Right lobe of liver (tissue), 4 donors: ENCODE measurements around the gene DAAM1.

Experiments used
- POLR2A ChIP-seq: fragments of 450-650 bp; IDR thresholded peaks from one replicate; pipeline ENCODE4 v1.6.1; 2017; ENCODE audit warnings: antibody characterized with exemption, mild to moderate bottlenecking
- TF ChIP-seq, protein P1 (sequence below), 4 donors: fragments of 200-600 bp in 3 of 4; fragments of 450-650 bp in 1 of 4; IDR thresholded peaks; one replicate each; pipeline versions ENCODE4 v1.5.1 to v1.8.0; 2016 to 2022; ENCODE audit warnings: antibody characterized with exemption in 4 of 4, mild to moderate bottlenecking in 2 of 4
- donor health status: DM: no; HTN: no; CAD: no.
- donor health status: DM: no; HTN: no; CAD: no.
- donor health status: DM: no; HTN: yes; CAD: no.

DNA sequence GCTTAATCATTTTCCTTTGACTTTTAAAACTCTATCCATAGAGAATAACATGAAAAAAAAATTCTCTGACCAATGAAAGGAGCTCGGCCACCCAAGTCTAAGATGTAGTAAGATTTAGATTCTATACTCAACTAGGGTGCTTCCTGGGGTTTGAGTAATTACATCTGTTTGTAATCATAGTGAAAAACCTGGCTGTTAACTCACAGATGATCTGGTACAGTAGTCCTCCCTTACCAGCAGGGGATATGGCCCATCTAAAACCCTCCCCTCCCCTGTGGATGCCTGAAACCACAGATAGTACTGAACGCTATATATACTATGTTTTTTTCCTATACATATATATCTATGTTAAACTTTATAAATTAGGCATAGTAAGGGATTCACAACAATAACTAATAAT is 89.2 kb downstream of the DAAM1 start:
- TF ChIP-seq, protein P1, sequence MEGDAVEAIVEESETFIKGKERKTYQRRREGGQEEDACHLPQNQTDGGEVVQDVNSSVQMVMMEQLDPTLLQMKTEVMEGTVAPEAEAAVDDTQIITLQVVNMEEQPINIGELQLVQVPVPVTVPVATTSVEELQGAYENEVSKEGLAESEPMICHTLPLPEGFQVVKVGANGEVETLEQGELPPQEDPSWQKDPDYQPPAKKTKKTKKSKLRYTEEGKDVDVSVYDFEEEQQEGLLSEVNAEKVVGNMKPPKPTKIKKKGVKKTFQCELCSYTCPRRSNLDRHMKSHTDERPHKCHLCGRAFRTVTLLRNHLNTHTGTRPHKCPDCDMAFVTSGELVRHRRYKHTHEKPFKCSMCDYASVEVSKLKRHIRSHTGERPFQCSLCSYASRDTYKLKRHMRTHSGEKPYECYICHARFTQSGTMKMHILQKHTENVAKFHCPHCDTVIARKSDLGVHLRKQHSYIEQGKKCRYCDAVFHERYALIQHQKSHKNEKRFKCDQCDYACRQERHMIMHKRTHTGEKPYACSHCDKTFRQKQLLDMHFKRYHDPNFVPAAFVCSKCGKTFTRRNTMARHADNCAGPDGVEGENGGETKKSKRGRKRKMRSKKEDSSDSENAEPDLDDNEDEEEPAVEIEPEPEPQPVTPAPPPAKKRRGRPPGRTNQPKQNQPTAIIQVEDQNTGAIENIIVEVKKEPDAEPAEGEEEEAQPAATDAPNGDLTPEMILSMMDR (IDR thresholded peaks at IDR 0.05), result no peak
- TF ChIP-seq POLR2A, result no peak
